Measurements from ENCODE around the gene KLHL6.
"Not testable (repeated sequence)": the region's sequence is repeated elsewhere in the genome, so short reads cannot be mapped to it uniquely, and the experiment has no call there.

DNA sequence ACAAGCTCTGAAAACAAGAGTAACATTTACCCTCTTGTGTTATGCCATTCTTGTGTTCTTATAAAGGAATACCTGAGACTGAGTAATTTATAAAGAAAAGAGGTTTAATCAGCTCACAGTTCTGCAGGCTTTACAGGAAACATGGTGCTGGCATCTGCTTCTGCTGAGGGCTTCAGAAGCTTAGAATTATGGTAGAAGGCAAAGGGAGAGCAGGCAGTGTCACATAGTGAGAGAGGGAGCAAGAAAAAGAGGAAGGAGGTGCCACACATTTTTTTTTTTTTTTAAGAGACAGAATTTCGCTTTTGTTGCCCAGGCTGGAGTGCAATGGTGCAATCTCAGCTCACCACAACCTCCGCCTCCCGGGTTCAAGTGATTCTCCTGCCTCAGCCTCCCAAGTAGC lies 115.0 kb downstream of the KLHL6 start:
- TF ChIP-seq, protein P1, sequence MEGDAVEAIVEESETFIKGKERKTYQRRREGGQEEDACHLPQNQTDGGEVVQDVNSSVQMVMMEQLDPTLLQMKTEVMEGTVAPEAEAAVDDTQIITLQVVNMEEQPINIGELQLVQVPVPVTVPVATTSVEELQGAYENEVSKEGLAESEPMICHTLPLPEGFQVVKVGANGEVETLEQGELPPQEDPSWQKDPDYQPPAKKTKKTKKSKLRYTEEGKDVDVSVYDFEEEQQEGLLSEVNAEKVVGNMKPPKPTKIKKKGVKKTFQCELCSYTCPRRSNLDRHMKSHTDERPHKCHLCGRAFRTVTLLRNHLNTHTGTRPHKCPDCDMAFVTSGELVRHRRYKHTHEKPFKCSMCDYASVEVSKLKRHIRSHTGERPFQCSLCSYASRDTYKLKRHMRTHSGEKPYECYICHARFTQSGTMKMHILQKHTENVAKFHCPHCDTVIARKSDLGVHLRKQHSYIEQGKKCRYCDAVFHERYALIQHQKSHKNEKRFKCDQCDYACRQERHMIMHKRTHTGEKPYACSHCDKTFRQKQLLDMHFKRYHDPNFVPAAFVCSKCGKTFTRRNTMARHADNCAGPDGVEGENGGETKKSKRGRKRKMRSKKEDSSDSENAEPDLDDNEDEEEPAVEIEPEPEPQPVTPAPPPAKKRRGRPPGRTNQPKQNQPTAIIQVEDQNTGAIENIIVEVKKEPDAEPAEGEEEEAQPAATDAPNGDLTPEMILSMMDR (IDR thresholded peaks at IDR 0.05) = not testable (repeated sequence)
- TF ChIP-seq POLR2AphosphoS5 (IDR thresholded peaks at IDR 0.05; ENCODE audit: low read depth, low read length); SIN3A (IDR thresholded peaks at IDR 0.05; ENCODE audit: borderline replicate concordance, insufficient read depth, low read depth, low read length): not testable (repeated sequence)
